B cell (primary cell): Measurements from ENCODE around the gene PPP1R11. TPM values are rescaled to one million over a fixed set of nuclear protein-coding genes. Genes with fewer than 3 reads are reported as not detected.

Experiments
- ATAC-seq: fragments of 200-7000 bp; cut with Tn5 transposase; one replicate; pipeline ENCODE4 v1.10.0; 2021; ENCODE audit warnings: low read depth, mild to moderate bottlenecking, moderate number of reproducible peaks, moderate library complexity
- CTCF ChIA-PET: fragments of 350-600 bp; sonication (Branson Sonifier 250); formaldehyde crosslinking; loops from one replicate; lab custom pipeline; 2021; ENCODE audit warnings: antibody characterized with exemption, inconsistent platforms; lab: Charles Lee
- POLR2A ChIA-PET: fragments of 350-600 bp; sonication (Branson Sonifier 250); formaldehyde crosslinking; loops from one replicate; lab custom pipeline; 2021; ENCODE audit warnings: antibody characterized with exemption; lab: Charles Lee
- DNase-seq: peaks from one replicate; pipeline ENCODE4 v3.0.0; 2013
- H2AFZ ChIP-seq: 2 replicates; pipeline ENCODE4 v1.6.1; 2012; ENCODE audit warnings: mild to moderate bottlenecking, low read depth, low read length; ENCODE audit not compliant: insufficient read depth, poor library complexity, severe bottlenecking
- H3K27ac ChIP-seq, 2 donors: 1 replicate in 1 of 2; 2 replicates in 1 of 2; pipeline ENCODE4 v1.5.1; 2012 to 2013; ENCODE audit warnings: low read length in 2 of 2, mild to moderate bottlenecking in 2 of 2, moderate library complexity in 1 of 2
- H3K27me3 ChIP-seq, 4 experiments: fragments of 200-600 bp in 1 of 4; sonication (generic) in 1 of 4; replicated peaks in 1 of 4; 1 replicate in 2 of 4; 2 replicates in 2 of 4; pipeline versions ENCODE4 v1.6.1 to v1.7.0; 2013 to 2016; ENCODE audit warnings: low read length in 3 of 4, mild to moderate bottlenecking in 2 of 4, mixed read lengths in 1 of 4, moderate library complexity in 1 of 4; ENCODE audit not compliant: insufficient read depth in 4 of 4, control insufficient read depth in 3 of 4; ENCODE audit errors: control extremely low read depth in 1 of 4
- H3K36me3 ChIP-seq, 2 experiments: replicated peaks in 1 of 2; 1 replicate in 1 of 2; 2 replicates in 1 of 2; pipeline versions ENCODE4 v1.6.1 to v1.7.1; 2013; ENCODE audit warnings: low read length in 1 of 2; ENCODE audit not compliant: insufficient read depth in 2 of 2, control insufficient read depth in 1 of 2; ENCODE audit errors: control extremely low read depth in 1 of 2, extremely low read depth in 1 of 2
- H3K4me1 ChIP-seq, 2 donors: fragments of 200-600 bp in 1 of 2; sonication (generic) in 1 of 2; 1 replicate in 1 of 2; 2 replicates in 1 of 2; pipeline versions ENCODE4 v1.5.1 to v1.6.1; 2013 to 2017; ENCODE audit warnings: low read length in 2 of 2; ENCODE audit not compliant: control insufficient read depth in 2 of 2, insufficient read depth in 2 of 2
- H3K4me2 ChIP-seq: replicated peaks from 2 replicates; pipeline ENCODE3; 2012; ENCODE audit warnings: mild to moderate bottlenecking, low read depth, low read length; ENCODE audit not compliant: poor library complexity, severe bottlenecking
- H3K4me3 ChIP-seq, 5 experiments: fragments of 200-600 bp in 1 of 5; sonication (generic) in 1 of 5; 1 replicate in 3 of 5; 2 replicates in 2 of 5; pipeline versions ENCODE4 v1.5.1 to v1.7.0; 2011 to 2016; ENCODE audit warnings: low read length in 4 of 5, mild to moderate bottlenecking in 4 of 5, low read depth in 2 of 5, control low read depth in 1 of 5, moderate library complexity in 1 of 5; ENCODE audit not compliant: insufficient read depth in 1 of 5; ENCODE audit errors: control extremely low read depth in 1 of 5, extremely low read depth in 1 of 5
- H3K79me2 ChIP-seq: fragments of 200-600 bp; sonication (generic); one replicate; pipeline ENCODE4 v1.6.0; 2016; ENCODE audit warnings: low read length; ENCODE audit not compliant: control insufficient read depth, insufficient read depth
- H3K9ac ChIP-seq: fragments of 200-600 bp; sonication (generic); 2 replicates; pipeline ENCODE4 v1.6.1; 2017; ENCODE audit warnings: mild to moderate bottlenecking, low read length, moderate library complexity
- H3K9me3 ChIP-seq, 3 donors: one replicate each; pipeline versions ENCODE4 v1.6.1 to v1.7.1; 2013; ENCODE audit warnings: low read length in 2 of 3; ENCODE audit not compliant: control insufficient read depth in 2 of 3, insufficient read depth in 1 of 3; ENCODE audit errors: control extremely low read depth in 1 of 3
- H4K20me1 ChIP-seq: 2 replicates; pipeline ENCODE4 v1.6.0; 2012; ENCODE audit warnings: mild to moderate bottlenecking, low read length; ENCODE audit not compliant: insufficient read depth, control insufficient read depth, poor library complexity, severe bottlenecking
- H3K27ac Mint-ChIP-seq: one replicate; pipeline ENCODE4 v1.8.0; 2021; ENCODE audit warnings: mixed read lengths
- H3K27me3 Mint-ChIP-seq: one replicate; pipeline ENCODE4 v1.8.0; 2021; ENCODE audit warnings: mixed read lengths
- H3K4me1 Mint-ChIP-seq: one replicate; pipeline ENCODE4 v1.8.0; 2021; ENCODE audit warnings: mixed read lengths
- H3K4me3 Mint-ChIP-seq: one replicate; pipeline ENCODE4 v1.8.0; 2021; ENCODE audit warnings: mixed read lengths
- H3K9me3 Mint-ChIP-seq: one replicate; pipeline ENCODE4 v1.8.0; 2022; ENCODE audit warnings: mixed read lengths; ENCODE audit not compliant: insufficient read depth
- EZH2 ChIP-seq: IDR thresholded peaks from 2 replicates; pipeline ENCODE4 v1.6.1; 2012; ENCODE audit warnings: borderline replicate concordance, low read depth, mild to moderate bottlenecking, moderate library complexity, low read length; ENCODE audit not compliant: insufficient read depth, poor library complexity, severe bottlenecking
- WGBS: methylation state at CpG from one replicate; pipeline ENCODE4 v1.1.5; 2013; ENCODE audit warnings: missing lambda C conversion rate; ENCODE audit not compliant: insufficient coverage; 5-methylcytosine and 5-hydroxymethylcytosine counted together
- intact Hi-C: fragments of 100-400 bp; cut with micrococcal nuclease; formaldehyde crosslinking; loops from one replicate; pipeline ENCODE4 v1.10.0; 2022
- polyA plus RNA-seq: library from polyadenylated mRNA; depleted of rRNA; stranded (reverse); fragments of >200 nt; gene quantifications from 2 replicates; pipeline ENCODE4 v1.2.3, GENCODE V29; 2012
- total RNA-seq, 2 donors: library from RNA; stranded (reverse); fragments of 120-200 nt in 1 of 2; gene quantifications; 1 replicate in 1 of 2; 2 replicates in 1 of 2; pipeline versions ENCODE4 v1.2.3 to v1.2.4, GENCODE V29; 2013 to 2022
- TF ChIP-seq, protein P1 (sequence below): fragments of 200-600 bp; IDR thresholded peaks from one replicate; pipeline ENCODE4 v1.8.0; 2022; ENCODE audit warnings: antibody characterized with exemption, mild to moderate bottlenecking

The PPP1R11 gene
- total and polyA plus RNA-seq, 2 donors (not counting 1 experiment from before 2014, with no cell fraction given) = 44.8 to 47.8 TPM

DNA sequence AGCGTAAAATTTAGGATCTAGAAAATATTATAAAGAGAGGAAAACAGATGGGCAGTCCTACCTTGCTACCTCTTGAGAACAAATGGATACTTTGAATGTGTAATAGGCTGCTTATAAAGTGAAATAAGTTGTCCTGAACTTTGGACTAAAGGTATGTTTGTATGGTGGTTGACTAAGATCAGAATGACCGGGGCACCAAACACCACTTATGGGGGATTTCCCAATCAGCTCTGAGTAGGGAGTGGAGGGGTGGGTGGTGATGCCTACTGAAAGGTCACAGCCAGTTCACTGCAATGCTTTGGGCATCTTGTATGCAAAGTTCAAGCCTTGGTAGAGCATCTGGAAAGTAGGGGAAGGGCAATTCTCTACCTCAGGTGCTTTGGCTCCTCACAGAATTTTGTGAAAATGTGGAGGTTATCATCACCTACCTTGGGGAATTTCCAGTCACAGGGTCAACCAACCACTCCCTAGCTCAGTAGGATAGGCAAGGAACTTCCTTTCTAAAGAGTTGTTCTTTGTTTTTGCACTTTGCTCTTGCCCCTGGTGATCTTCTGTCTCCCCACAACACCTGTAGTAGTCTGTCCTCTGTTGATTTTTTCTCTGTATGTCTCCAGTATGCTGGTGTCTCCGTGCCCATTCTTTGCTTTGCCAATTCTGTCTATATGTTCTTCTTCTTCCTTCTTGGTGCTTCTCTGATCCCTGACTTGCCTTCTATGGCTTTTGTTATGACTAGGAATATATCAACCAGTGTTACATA, 46.2 kb downstream of the PPP1R11 start, which contains the start of gene TRIM31:
Gene TRIM31 (minus strand): TSS at position 88 of the 757 bp plus-strand sequence. CDS start 285 bp downstream, outside the sequence.
- H3K9me3 Mint-ChIP-seq = no peaks in the 10 kb centered on the region
- H3K4me2 ChIP-seq = no peak within 1 kb of the TSS
- no peaks in the 10 kb centered on the region for H4K20me1 ChIP-seq
- H3K27me3 ChIP-seq = peaks cover 0 to 23% (median 11%) of the 10 kb centered on the region in 4 experiments
- ChIA-PET POLR2A (no interaction called here), CTCF (interaction anchor here (1.2 kb wide), 1 partner anchor 266 kb away, joined by 3 read pairs; no protein-coding TSS in a partner anchor)
- H3K4me1 ChIP-seq = peaks cover 0 to 7% of the 10 kb centered on the region in 2 donors
- no peak within 1 kb of the TSS for H3K9ac ChIP-seq
- DNase-seq (no peak), ATAC-seq (no peak)
- no peaks in the 10 kb centered on the region for H3K79me2 ChIP-seq
- H3K27ac ChIP-seq = no peak within 1 kb of the TSS
- no peak within 1 kb of the TSS for H3K4me3 Mint-ChIP-seq
- H3K36me3 ChIP-seq = no peaks in the 10 kb centered on the region
- no peak within 1 kb of the TSS for H3K4me3 ChIP-seq
- no peak within 1 kb of the TSS for H2AFZ ChIP-seq
- WGBS = 46% methylated on average over 2 of the region's 3 CpGs
- H3K4me1 Mint-ChIP-seq = no peaks in the 10 kb centered on the region
- intact Hi-C loops = no loop called here
- H3K9me3 ChIP-seq = no peaks in the 10 kb centered on the region
- TF ChIP-seq, protein P1, sequence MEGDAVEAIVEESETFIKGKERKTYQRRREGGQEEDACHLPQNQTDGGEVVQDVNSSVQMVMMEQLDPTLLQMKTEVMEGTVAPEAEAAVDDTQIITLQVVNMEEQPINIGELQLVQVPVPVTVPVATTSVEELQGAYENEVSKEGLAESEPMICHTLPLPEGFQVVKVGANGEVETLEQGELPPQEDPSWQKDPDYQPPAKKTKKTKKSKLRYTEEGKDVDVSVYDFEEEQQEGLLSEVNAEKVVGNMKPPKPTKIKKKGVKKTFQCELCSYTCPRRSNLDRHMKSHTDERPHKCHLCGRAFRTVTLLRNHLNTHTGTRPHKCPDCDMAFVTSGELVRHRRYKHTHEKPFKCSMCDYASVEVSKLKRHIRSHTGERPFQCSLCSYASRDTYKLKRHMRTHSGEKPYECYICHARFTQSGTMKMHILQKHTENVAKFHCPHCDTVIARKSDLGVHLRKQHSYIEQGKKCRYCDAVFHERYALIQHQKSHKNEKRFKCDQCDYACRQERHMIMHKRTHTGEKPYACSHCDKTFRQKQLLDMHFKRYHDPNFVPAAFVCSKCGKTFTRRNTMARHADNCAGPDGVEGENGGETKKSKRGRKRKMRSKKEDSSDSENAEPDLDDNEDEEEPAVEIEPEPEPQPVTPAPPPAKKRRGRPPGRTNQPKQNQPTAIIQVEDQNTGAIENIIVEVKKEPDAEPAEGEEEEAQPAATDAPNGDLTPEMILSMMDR = no peak
- no peak for TF ChIP-seq EZH2
- H3K27ac Mint-ChIP-seq = no peak within 1 kb of the TSS
- H3K27me3 Mint-ChIP-seq = peaks cover 52% of the 10 kb centered on the region

DNA sequence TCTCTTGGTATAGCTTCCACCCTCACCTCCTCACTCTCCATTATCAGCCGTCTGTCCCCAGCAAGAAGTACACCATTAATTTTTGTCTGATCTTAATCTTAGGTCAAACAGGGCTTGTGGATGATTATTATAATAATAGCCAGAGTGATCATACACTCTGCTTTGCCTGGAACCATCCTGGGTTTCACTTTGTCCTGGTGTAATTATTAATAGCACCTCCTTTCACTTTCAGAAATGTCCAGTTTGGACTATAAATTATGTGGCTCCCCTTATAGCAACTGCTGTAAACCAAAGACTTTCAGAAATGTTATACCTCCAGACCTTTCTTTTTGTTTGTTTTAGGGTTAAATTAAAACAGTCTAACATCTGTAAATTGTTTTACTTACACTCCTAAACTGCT, 46.8 kb downstream of the PPP1R11 start:
- Histone ChIP-seq H3K27me3 (peaks cover 0 to 19% (median 11%) of the 10 kb centered on the region in 4 experiments), H3K27ac (no peak overlapping the region), H3K9ac (no peak overlapping the region), H3K4me3 (no peak overlapping the region), H3K9me3 (no peaks in the 10 kb centered on the region), H2AFZ (no peak overlapping the region), H3K36me3 (no peaks in the 10 kb centered on the region), H3K79me2 (no peaks in the 10 kb centered on the region), H3K4me1 (peaks cover 0 to 7% of the 10 kb centered on the region in 2 donors), H4K20me1 (no peaks in the 10 kb centered on the region), H3K4me2 (no peak overlapping the region)
- peaks cover 46% of the 10 kb centered on the region for H3K27me3 Mint-ChIP-seq
- no peaks in the 10 kb centered on the region for H3K4me1 Mint-ChIP-seq
- no peak for TF ChIP-seq EZH2
- DNase-seq (no peak), ATAC-seq (no peak)
- CTCF ChIA-PET = interaction anchor here (1.2 kb wide), 1 partner anchor 266 kb away, joined by 3 read pairs; no protein-coding TSS in a partner anchor
- no peak overlapping the region for H3K27ac Mint-ChIP-seq
- POLR2A ChIA-PET = no interaction called here
- intact Hi-C loops = no loop called here
- no peak overlapping the region for H3K4me3 Mint-ChIP-seq
- no peaks in the 10 kb centered on the region for H3K9me3 Mint-ChIP-seq
- no CpG with 5 or more reads among the region's 1 CpG for WGBS
